Measurements from ENCODE around the gene HEXD.

DNA sequence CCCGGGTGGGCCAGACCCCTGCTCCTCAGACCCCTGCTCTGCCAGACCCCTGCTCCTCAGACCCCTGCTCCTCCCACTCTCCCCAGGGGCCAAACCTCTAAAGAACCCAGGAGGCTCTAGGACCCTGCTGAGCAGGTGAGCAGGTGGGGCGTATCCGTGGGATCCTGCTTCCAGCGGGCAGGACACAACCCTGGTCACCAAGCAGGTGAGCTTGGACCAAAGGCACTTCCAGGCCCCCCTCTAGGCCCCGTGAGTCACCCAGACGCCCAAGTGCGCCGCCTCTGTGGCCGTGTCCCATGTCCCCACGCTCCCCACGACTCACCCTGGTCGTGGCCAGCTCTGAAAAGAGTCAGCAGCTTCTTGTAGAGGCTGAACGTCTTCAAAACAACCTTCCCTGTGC lies 27.4 kb downstream of the HEXD start:
- TF ChIP-seq POLR2A (IDR thresholded peaks at IDR 0.05; ENCODE audit: low read depth, low read length): no peak
- no peak for TF ChIP-seq POLR2AphosphoS5 (IDR thresholded peaks at IDR 0.05; ENCODE audit: low read depth, low read length)
- TF ChIP-seq TAF1 (IDR thresholded peaks at IDR 0.05; ENCODE audit: borderline replicate concordance, low read depth, low read length): no peak

All from GM12892 (cell line).